NB4 (cell line): ENCODE measurements around the gene LRMDA.
A peak's percentile ranks its signal among the peaks of the same experiment; 100 is the strongest.

Experiments used
- DNase-seq: peaks from one replicate; pipeline ENCODE4 v3.0.0; 2010; ENCODE audit warnings: low read depth
- H3K4me3 ChIP-seq: one replicate; pipeline ENCODE4 v1.5.1; 2011; ENCODE audit warnings: mild to moderate bottlenecking, low read depth, low read length, moderate library complexity
- CTCF ChIP-seq: IDR thresholded peaks from one replicate; pipeline ENCODE4 v1.5.1; 2012; ENCODE audit warnings: low read depth, low read length
- MAX ChIP-seq: IDR thresholded peaks from 2 replicates; pipeline ENCODE4 v1.6.1; 2011; ENCODE audit warnings: low read depth, low read length
- MYC ChIP-seq: IDR thresholded peaks from 2 replicates; pipeline ENCODE4 v1.6.1; 2011; ENCODE audit warnings: low read depth, low read length
- POLR2A ChIP-seq: IDR thresholded peaks from 2 replicates; pipeline ENCODE4 v1.6.1; 2011; ENCODE audit warnings: mild to moderate bottlenecking; ENCODE audit not compliant: insufficient read length; ENCODE audit errors: extremely low read depth

LRMDA gene

GRCh38 chr10:75623310-75624093 lies 192.1 kb downstream of the LRMDA start:
- H3K4me3 ChIP-seq = no peak overlapping the region
- no peak for TF ChIP-seq CTCF
- TF ChIP-seq MYC = no peak
- no peak for TF ChIP-seq POLR2A
- TF ChIP-seq MAX = no peak
- DNase-seq = no peak

GRCh38 chr10:75624638-75625037 lies 193.2 kb downstream of the LRMDA start:
- TF ChIP-seq POLR2A (no peak), MYC (no peak), MAX (no peak), CTCF (no peak)
- no peak for DNase-seq
- no peak overlapping the region for H3K4me3 ChIP-seq

- no peak for TF ChIP-seq CTCF
- no peak for TF ChIP-seq MYC
- no peak for TF ChIP-seq POLR2A
- no peak for TF ChIP-seq MAX
- no peak for DNase-seq
- H3K4me3 ChIP-seq = no peak overlapping the region
These were observed 199.3 kb downstream of the LRMDA start for GRCh38 chr10:75630746-75631145.

GRCh38 chr10:75632805-75633462 lies 201.5 kb downstream of the LRMDA start:
- no peak overlapping the region for H3K4me3 ChIP-seq
- no peak for TF ChIP-seq MYC
- DNase-seq = peak; percentile 85

- no peak overlapping the region for H3K4me3 ChIP-seq
- TF ChIP-seq CTCF = no peak
- TF ChIP-seq MAX = no peak
- TF ChIP-seq POLR2A = no peak
- no peak for TF ChIP-seq MYC
- no peak for DNase-seq
These were observed 202.1 kb downstream of the LRMDA start for GRCh38 chr10:75633568-75633967.

GRCh38 chr10:75634947-75635346 lies 203.5 kb downstream of the LRMDA start:
- no peak overlapping the region for H3K4me3 ChIP-seq
- DNase-seq = no peak
- TF ChIP-seq MAX (no peak), POLR2A (no peak), MYC (no peak), CTCF (no peak)
